GM19463 (cell line): ENCODE measurements around the gene ABHD12.

Experiments
- ATAC-seq: cut with Tn5 transposase; IDR thresholded peaks from one replicate; pipeline ENCODE4 v1.9.1; 2021; ENCODE audit warnings: mild to moderate bottlenecking, moderate library complexity; ENCODE audit not compliant: unreplicated experiment

The ABHD12 gene

GRCh38 chr20:25280574-25281535 lies 109.8 kb downstream of the ABHD12 start:
- ATAC-seq = no peak

DNA sequence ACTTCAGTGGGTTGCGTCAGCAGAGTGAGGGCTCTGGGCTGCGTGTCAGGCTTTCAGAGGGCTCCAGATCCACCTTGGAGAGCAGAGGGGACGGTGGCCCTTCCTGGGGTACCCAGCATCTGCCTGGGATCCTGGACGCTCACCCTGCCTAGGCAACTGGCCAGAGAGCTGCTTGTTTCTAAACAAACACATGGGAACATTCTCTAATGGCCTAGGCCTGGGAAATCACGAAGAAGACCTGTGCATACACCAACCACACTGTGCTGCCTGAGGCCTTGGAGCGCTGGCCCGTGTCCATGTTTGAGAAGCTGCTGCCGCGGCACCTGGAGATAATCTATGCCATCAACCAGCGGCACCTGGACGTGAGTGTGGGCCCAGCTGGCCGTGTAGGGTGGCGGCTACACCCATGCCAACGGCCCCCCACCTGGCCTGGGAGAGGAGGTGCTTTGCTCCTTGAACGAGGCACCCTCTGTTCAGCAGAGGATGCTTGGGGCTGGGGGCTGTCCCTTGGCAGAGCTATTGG lies 110.5 kb downstream of the ABHD12 start:
- ATAC-seq = no peak

- no peak for ATAC-seq
These were observed 111.2 kb downstream of the ABHD12 start for GRCh38 chr20:25279403-25279802.

DNA sequence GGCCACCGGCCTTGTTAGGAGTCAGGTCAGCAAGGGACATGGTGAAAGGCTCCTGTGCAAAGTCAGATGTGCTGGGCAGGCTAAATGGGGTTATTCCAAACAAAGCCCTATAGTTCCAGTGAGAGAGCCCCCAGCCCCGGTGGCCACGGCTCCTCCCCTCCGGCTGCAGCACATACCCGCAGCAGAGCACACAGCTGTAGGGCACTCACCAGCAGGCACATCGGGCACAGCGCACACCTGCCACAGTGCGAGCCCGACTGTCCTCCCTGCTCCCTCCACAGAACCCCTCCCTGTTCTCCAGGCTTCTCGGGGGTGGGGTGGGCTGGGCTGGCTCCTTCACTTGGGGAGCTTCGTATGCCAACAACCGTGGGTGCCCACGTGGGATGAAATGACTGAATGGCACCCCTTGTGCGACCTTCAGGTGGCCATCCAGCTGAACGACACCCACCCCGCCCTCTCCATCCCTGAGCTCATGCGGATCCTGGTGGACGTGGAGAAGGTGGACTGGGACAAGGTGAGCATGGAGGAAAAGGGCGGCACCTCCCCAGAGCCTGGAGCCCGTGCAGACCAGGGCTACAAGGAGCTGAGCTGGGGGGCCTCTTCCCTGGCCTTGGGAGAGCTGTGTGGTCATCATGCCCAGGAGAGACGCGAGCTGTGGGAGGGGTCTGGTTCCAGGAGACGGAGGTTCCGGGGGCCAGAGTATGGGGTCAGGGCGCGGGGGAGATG lies 111.8 kb downstream of the ABHD12 start:
- no peak for ATAC-seq

DNA sequence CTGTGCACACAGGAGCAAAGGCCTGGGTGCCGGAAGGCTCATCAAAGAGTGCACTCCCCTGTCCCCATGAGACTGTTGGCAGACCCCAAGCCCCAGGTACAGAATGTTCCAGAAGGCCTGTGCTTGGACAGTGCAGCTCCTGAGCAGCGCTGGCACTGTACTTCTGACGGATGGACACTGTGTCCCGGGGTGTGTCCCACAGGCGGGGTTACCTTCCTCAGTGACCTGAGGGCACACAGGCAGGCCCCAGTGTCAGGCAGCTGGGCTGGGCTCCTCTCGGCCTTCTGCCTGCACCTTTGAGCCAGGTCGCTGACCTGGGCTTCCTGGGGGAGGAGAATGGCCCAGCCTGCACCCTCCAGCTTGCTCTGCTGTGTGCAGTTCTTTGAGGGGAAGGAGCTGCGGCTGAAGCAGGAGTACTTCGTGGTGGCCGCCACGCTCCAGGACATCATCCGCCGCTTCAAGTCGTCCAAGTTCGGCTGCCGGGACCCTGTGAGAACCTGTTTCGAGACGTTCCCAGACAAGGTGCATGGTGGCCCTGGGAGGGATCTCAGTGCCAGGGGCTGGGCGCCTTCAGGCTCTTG lies 112.6 kb downstream of the ABHD12 start:
- ATAC-seq = no peak

DNA sequence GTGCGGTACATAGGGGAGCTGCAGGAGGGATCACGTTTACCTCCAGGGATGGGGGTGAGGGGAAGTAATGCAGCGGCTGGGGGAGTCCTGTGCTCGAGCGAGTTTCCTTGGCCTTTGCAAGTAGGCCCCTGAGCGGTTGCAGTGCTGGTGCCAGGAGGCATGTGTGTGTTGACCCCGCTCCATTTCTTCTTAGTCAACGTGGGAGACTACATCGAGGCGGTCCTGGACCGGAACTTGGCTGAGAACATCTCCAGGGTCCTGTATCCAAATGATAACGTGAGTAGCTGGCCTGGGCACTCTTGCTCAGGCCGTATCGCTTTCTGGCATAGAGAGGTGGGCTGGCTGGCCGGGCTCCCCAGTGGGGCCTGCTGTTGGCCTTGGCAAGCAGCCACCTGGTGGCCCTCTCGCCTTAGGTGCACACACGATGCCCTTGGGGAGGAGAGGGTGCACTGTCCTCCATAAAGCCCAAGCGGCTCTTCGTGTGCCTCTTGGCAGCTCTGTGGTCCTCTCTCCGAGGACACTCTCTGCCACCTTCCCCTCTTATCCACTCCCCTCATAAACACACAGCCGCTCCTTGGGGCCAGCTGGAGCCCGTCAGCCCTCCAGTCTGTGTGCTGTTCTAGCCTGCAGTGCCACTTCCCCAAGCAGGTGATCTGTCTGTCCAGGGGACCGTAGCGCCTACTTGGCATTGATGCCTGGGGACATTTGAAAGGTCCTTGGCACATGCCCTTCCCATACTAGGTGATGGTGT lies 113.4 kb downstream of the ABHD12 start:
- ATAC-seq = no peak

DNA sequence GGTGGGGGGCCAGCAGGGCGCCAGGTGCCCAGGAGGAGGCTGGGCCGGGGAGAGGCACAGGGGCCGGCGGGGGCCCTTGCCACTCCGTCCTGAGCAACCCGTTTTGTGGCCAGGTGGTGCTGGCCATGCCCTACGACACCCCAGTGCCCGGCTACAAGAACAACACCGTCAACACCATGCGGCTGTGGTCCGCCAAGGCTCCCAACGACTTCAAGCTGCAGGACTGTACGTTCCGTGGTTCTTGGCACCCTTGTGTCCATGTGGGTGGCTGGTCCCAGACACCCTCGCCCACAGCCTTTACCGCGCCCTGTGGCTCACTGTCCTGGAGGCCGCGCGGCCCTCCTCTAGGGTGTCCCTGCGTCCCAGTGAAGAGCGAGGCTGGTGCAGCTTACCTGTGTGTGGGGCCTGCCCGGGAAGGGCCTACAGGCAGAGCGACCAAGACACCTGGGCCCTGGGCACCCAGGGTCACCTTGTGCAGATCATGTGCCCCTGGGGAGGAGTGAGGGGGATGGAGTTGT lies 114.0 kb downstream of the ABHD12 start:
- no peak for ATAC-seq

DNA sequence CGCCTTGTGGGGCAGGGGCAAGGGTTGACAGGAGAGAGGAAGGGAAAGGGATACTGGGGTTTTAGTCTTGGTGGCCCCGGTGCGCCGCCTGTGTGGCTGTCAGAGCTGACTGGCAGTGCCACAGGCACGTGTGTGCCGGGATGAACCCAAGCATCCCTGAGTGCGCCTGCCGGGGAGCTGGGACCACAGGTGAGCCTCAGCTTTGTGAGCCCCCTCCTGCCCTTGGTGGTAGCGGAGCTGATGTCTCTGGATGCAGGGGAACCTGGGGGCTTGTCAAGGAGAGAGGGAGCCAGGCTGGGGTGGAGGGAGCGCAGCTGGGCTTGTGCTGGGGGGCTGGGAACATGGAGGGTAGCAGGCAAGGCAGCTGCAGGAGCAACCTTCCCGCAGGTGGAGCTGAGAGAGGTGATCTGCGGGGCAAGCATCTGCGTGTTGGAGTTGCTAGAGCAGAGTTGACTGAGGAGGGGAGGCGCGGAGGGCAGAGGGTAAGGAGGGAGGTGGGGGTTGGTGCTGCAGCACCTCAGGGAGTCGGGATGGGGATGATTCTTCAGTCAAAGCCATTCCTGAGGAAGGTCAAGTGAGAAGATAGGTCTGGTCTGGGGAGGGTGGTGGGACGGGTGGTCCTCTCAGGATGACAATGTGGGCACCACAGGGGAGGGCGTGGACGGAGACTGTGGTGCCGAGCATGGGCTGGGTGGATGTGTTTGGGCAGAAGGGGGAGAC lies 114.7 kb downstream of the ABHD12 start:
- ATAC-seq = no peak

DNA sequence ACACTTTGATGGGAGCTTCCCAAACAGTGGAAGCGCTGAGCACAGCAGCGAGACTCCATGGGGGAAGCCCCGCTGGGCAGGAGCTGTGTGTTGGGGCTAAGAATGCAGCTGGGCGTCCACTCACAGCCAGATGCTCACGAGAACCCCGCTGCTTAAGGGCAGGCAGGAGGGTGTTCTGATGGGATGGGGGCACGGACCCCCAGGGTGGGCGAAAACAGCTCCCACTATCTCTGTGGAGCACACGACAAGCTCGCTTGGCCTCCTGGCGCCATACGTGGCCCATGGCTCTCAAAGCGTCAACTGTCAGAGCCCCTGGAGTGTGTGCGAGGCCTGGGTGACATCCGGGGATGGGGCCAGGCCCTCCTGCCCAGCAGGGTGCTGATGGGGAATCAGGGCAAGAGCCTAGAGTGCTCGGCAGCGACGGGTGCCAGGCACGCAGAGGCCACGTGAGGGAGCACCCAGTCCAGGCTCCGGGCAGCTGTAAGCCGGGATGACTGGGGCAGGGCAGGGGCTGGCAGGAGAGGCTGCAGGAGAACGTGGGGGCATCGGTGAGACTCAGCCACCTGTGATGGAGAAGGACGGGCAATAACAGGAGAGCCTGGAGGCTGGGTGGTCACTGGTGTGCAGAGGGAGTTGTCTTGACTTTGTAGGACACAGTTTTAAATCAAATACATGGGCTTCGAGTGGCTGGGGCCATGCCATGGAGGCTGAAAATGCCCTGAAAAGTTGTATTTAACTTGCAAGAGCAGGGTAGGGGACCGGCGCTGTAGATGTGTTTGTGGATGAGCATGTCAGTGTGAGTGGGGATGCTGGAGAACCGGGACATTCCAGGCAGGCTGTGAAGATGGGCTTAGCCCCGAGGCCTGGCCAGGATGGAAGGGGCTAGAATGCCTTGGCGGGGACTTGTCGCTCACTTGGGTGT lies 115.5 kb downstream of the ABHD12 start:
- ATAC-seq = no peak

DNA sequence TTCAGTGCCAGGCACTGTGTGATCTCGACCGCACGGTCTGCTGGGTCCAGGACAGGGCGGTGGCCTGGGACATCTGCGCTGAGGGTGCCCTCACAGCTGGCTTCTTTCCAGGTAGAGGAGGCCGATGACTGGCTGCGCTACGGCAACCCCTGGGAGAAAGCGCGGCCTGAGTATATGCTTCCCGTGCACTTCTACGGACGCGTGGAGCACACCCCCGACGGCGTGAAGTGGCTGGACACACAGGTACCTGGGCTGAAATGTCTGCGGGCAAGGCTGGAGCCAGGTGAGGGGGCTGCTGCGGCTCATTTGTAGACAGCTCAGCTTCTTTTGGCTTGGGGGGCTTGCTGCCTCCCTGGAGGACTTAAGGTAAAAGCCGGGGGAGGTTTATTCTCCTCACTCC lies 116.2 kb downstream of the ABHD12 start:
- no peak for ATAC-seq

- no peak for ATAC-seq
These were observed 116.9 kb downstream of the ABHD12 start for GRCh38 chr20:25273541-25274358.

- no peak for ATAC-seq
These were observed 117.6 kb downstream of the ABHD12 start for GRCh38 chr20:25273046-25273445.

GRCh38 chr20:25272223-25273000 lies 118.2 kb downstream of the ABHD12 start:
- ATAC-seq = no peak

GRCh38 chr20:25271486-25272222 lies 119.0 kb downstream of the ABHD12 start:
- ATAC-seq = no peak

DNA sequence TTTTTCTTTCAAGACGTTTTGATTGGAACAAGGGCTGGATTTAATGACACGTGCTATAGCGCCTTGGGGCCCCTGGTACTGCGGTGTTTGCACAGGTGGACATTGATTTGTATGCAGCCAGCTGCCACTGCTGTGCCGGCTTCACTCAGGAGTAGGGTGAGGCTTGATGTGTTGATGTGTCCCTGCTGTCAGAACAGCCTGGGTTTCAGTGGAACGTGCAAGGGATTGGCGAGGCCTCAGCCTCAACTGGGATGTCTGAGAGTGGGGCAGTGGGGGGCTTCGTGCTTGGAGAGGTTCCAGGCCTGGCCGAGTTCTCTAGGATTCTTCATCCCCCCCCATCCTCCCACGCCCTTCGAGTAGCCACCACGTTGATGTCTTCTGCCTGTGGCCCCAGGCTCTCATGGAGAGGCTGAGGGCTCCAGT lies 119.8 kb downstream of the ABHD12 start:
- ATAC-seq = no peak

DNA sequence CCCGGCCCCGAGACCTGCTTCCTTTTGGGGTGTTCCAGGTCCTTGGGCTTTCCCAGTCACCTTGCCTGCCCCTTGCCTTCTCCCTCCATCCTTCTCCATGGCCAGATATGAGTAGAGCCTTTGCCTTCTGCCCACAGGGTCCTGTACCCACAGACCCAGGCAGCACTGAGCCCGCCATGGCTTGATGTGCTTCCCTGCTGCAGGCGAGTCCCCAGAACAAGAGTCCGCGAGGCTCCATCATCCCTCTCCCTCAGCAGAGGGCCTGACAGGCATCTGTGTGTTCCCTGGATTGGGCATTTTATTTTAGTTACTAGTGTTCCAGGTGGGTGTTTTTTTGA lies 120.8 kb downstream of the ABHD12 start:
- no peak for ATAC-seq
